ENCODE data around the gene MYH7. TPM values are rescaled to one million over a fixed set of nuclear protein-coding genes. Genes with fewer than 3 reads are reported as not detected.
"Not testable (repeated sequence)": the region's sequence is repeated elsewhere in the genome, so short reads cannot be mapped to it uniquely, and the experiment has no call there.

The MYH7 gene
- total RNA-seq, 5 donors from 2014 or later (not counting 1 experiment from before 2014, with no cell fraction given) = not detected

DNA sequence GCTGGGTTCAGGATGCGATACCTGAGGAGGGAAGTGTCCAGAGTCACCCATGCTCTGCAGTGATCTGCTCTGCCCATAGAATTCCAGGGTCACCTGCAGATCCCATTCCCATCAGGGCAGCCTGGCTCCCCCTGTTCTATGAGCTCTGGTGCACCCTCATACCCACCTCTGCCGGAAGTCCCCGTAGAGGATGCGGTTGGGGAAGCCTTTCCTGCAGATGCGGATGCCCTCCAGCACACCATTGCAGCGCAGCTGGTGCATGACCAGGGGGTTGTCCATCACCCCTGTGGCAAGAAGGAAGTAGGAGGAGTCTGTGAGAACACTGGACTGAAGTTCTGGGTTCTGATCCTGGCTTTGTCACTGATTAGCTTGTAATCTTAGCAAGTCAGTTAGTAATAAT lies 9.7 kb downstream of the MYH7 start:
- H3K36me3 ChIP-seq (ENCODE audit: control insufficient read depth in 2 of 2, extremely low read depth in 1 of 2, insufficient read depth in 1 of 2, low read length in 1 of 2); H3K4me1 ChIP-seq (ENCODE audit: control insufficient read depth in 1 of 2, extremely low read depth in 1 of 2, insufficient read depth in 2 of 2, low read length in 2 of 2); ATAC-seq (replicated peaks in 1 of 4); H3K4me3 Mint-ChIP-seq; H3K27me3 Mint-ChIP-seq; H3K4me3 ChIP-seq (ENCODE audit: control insufficient read depth in 1 of 2, extremely low read depth in 1 of 2, low read length in 1 of 2); H3K9me3 ChIP-seq; CTCF ChIA-PET; H3K27ac ChIP-seq (ENCODE audit: low read length); H3K36me3 Mint-ChIP-seq; DNase-seq; H3K27ac Mint-ChIP-seq; H3K4me1 Mint-ChIP-seq; POLR2A ChIA-PET; H3K9me3 Mint-ChIP-seq: not testable (repeated sequence)
- peaks cover 0 to 21% of the 10 kb centered on the region in 2 experiments for H3K27me3 ChIP-seq (replicated peaks in 1 of 2; ENCODE audit: control insufficient read depth in 2 of 2, extremely low read depth in 1 of 2, insufficient read depth in 2 of 2, low read length in 1 of 2)
- 80% methylated on average over 4 of the region's 6 CpGs for WGBS (ENCODE audit: insufficient coverage)

DNA sequence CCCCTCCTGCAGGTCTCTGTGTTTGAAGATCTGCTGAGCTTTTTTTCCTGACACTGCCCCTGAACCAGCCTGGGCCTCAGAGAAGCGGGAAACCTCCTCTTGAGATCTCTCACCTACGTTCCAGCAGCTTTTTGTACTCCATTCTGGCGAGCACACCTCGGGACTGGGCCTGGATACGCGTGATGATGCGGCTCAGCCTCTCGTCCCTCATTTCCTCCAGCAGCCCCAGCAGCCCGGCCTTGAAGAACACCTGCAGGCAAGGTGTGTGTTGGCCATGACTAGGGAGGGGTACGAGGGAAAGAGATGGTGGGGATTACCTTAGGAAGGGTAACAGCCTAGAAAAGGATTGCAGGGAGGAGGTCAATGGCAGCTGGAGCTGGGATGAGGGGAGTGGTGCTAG lies 10.3 kb downstream of the MYH7 start:
- Histone ChIP-seq H3K4me1 (ENCODE audit: control insufficient read depth in 1 of 2, extremely low read depth in 1 of 2, insufficient read depth in 2 of 2, low read length in 2 of 2) (no peaks in the 10 kb centered on the region), H3K27ac (ENCODE audit: low read length) (no peak overlapping the region), H3K4me3 (ENCODE audit: control insufficient read depth in 1 of 2, extremely low read depth in 1 of 2, low read length in 1 of 2) (no peak overlapping the region), H3K36me3 (ENCODE audit: control insufficient read depth in 2 of 2, extremely low read depth in 1 of 2, insufficient read depth in 1 of 2, low read length in 1 of 2) (no peaks in the 10 kb centered on the region), H3K9me3 (no peaks in the 10 kb centered on the region), H3K27me3 (replicated peaks in 1 of 2; ENCODE audit: control insufficient read depth in 2 of 2, extremely low read depth in 1 of 2, insufficient read depth in 2 of 2, low read length in 1 of 2) (peaks cover 0 to 17% of the 10 kb centered on the region in 2 experiments)
- 63% methylated on average over 6 of the region's 10 CpGs for WGBS (ENCODE audit: insufficient coverage)
- Mint-ChIP-seq H3K36me3 (no peaks in the 10 kb centered on the region), H3K27ac (no peak overlapping the region), H3K27me3 (peaks cover 3 to 5% of the 10 kb centered on the region in 2 donors), H3K4me3 (no peak overlapping the region), H3K4me1 (no peaks in the 10 kb centered on the region), H3K9me3 (no peaks in the 10 kb centered on the region)
- ChIA-PET POLR2A (no interaction called here), CTCF (no interaction called here)
- no peak for DNase-seq
- no peak for ATAC-seq (replicated peaks in 1 of 4)

DNA sequence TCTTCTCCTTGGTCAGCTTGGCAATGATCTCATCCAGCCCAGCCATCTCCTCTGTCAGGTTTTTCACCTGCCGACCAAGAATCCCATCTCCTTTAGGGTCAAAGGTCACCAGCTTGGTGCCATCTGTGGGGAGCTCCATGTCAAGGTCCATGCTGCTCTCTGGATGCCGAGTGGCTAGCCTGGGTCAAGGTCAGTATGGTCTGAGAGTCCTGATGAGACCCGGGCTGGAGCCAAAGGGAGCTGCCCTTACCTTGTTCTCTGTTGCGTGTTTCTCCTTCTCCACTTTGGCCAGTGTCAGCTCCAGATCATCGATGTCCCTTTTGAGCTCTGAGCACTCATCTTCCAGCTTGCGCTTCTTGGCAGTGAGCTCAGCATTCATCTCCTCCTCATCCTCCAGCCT lies 11.8 kb downstream of the MYH7 start:
- ChIA-PET CTCF (no interaction called here), POLR2A (interaction anchor here in 1 of 2 donors (0.7 kb wide), 1 partner anchor 8 kb away, joined by 3 read pairs; no protein-coding TSS in a partner anchor)
- no peaks in the 10 kb centered on the region for H3K9me3 Mint-ChIP-seq
- Histone ChIP-seq H3K36me3 (ENCODE audit: control insufficient read depth in 2 of 2, extremely low read depth in 1 of 2, insufficient read depth in 1 of 2, low read length in 1 of 2) (no peaks in the 10 kb centered on the region), H3K4me3 (ENCODE audit: control insufficient read depth in 1 of 2, extremely low read depth in 1 of 2, low read length in 1 of 2) (no peak overlapping the region), H3K4me1 (ENCODE audit: control insufficient read depth in 1 of 2, extremely low read depth in 1 of 2, insufficient read depth in 2 of 2, low read length in 2 of 2) (no peaks in the 10 kb centered on the region), H3K27me3 (replicated peaks in 1 of 2; ENCODE audit: control insufficient read depth in 2 of 2, extremely low read depth in 1 of 2, insufficient read depth in 2 of 2, low read length in 1 of 2) (peaks cover 0 to 19% of the 10 kb centered on the region in 2 experiments), H3K27ac (ENCODE audit: low read length) (no peak overlapping the region), H3K9me3 (no peaks in the 10 kb centered on the region)
- no peaks in the 10 kb centered on the region for H3K36me3 Mint-ChIP-seq
- no peak for DNase-seq
- ATAC-seq (replicated peaks in 1 of 4) = no peak
- no peaks in the 10 kb centered on the region for H3K4me1 Mint-ChIP-seq
- WGBS (ENCODE audit: insufficient coverage) = 82% methylated on average over 6 of the region's 6 CpGs
- peaks cover 3 to 7% of the 10 kb centered on the region in 2 donors for H3K27me3 Mint-ChIP-seq
- no peak overlapping the region for H3K27ac Mint-ChIP-seq
- no peak overlapping the region for H3K4me3 Mint-ChIP-seq

DNA sequence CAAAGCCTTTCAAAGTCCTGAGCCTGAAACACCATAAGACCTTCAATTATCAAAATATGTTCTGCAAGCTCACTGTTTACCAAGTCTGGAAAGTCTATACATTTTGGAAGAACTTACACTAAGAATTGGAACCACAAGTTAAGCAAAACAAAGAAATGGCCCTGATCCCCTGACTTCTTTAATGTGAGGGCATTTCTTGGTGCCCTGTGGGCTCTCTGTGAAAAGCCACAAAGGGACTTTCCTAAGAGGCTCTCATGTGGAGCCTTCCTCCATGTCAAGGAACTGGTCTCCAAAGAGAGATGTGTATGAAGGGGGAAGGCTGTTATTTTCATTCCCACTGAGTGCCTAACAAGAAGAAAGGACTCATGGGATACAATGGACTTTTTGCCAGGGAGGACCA lies 13.9 kb downstream of the MYH7 start:
- ChIA-PET CTCF (no interaction called here), POLR2A (no interaction called here)
- H3K36me3 ChIP-seq (ENCODE audit: control insufficient read depth in 2 of 2, extremely low read depth in 1 of 2, insufficient read depth in 1 of 2, low read length in 1 of 2) = no peaks in the 10 kb centered on the region
- Mint-ChIP-seq H3K4me3 (no peak overlapping the region), H3K36me3 (no peaks in the 10 kb centered on the region), H3K27ac (no peak overlapping the region), H3K27me3 (peaks cover 3 to 13% of the 10 kb centered on the region in 2 donors), H3K9me3 (no peaks in the 10 kb centered on the region), H3K4me1 (no peaks in the 10 kb centered on the region)
- no peak overlapping the region for H3K27ac ChIP-seq (ENCODE audit: low read length)
- no peak overlapping the region for H3K4me3 ChIP-seq (ENCODE audit: control insufficient read depth in 1 of 2, extremely low read depth in 1 of 2, low read length in 1 of 2)
- ATAC-seq (replicated peaks in 1 of 4) (no peak), DNase-seq (no peak)
- no peaks in the 10 kb centered on the region for H3K9me3 ChIP-seq
- no peaks in the 10 kb centered on the region for H3K4me1 ChIP-seq (ENCODE audit: control insufficient read depth in 1 of 2, extremely low read depth in 1 of 2, insufficient read depth in 2 of 2, low read length in 2 of 2)
- peaks cover 0 to 20% of the 10 kb centered on the region in 2 experiments for H3K27me3 ChIP-seq (replicated peaks in 1 of 2; ENCODE audit: control insufficient read depth in 2 of 2, extremely low read depth in 1 of 2, insufficient read depth in 2 of 2, low read length in 1 of 2)

DNA sequence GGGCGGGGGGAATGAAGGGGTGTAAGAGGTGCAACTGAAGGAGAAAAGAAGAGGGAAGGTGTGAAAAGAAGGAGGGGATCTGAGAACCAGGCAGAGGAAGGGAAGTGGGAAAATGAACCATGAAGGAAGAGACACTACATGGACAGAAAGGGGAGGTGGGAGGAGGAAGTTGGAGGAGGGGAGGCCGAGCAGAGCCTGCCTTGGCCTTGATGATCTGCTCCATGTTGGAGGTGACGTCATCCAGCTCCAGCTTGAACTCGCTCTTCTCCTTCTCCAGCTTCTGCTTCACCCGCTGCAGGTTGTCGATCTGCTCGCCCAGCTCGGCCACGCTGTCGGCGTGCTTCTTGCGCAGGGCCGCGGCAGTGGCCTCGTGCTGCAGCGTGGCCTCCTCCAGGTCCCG lies 15.8 kb downstream of the MYH7 start:
- H3K4me1 ChIP-seq (ENCODE audit: control insufficient read depth in 1 of 2, extremely low read depth in 1 of 2, insufficient read depth in 2 of 2, low read length in 2 of 2); H3K9me3 Mint-ChIP-seq; H3K4me3 Mint-ChIP-seq; H3K27ac Mint-ChIP-seq; H3K4me1 Mint-ChIP-seq; H3K4me3 ChIP-seq (ENCODE audit: control insufficient read depth in 1 of 2, extremely low read depth in 1 of 2, low read length in 1 of 2); CTCF ChIA-PET; H3K9me3 ChIP-seq; H3K36me3 Mint-ChIP-seq; DNase-seq; H3K36me3 ChIP-seq (ENCODE audit: control insufficient read depth in 2 of 2, extremely low read depth in 1 of 2, insufficient read depth in 1 of 2, low read length in 1 of 2); ATAC-seq (replicated peaks in 1 of 4); H3K27ac ChIP-seq (ENCODE audit: low read length): not testable (repeated sequence)
- peaks cover 6 to 13% of the 10 kb centered on the region in 2 donors for H3K27me3 Mint-ChIP-seq
- peaks cover 0 to 25% of the 10 kb centered on the region in 2 experiments for H3K27me3 ChIP-seq (replicated peaks in 1 of 2; ENCODE audit: control insufficient read depth in 2 of 2, extremely low read depth in 1 of 2, insufficient read depth in 2 of 2, low read length in 1 of 2)
- WGBS (ENCODE audit: insufficient coverage) = 63% methylated on average over 1 of the region's 17 CpGs
- POLR2A ChIA-PET = interaction anchor here in 1 of 2 donors (0.6 kb wide), 1 partner anchor 264 kb away, joined by 5 read pairs; no protein-coding TSS in a partner anchor

DNA sequence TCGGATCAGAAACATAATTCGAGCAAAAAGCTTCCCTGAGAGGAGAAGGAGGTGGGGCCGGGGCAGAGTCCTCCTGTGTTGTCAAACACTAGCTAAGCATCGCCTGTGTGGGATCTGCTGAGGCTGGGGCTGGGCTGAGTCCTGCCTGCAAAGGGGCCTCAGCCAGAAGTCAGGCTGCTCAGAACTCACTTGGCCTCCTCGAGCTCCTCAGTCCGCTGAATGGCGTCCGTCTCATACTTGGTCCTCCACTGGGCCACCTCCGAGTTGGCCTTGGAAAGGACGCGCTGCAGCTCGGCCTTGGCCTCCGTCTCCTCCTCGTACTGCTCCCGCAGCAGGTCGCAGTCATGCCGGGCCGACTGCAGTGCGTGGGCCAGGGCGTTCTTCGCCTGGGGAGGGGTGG lies 17.4 kb downstream of the MYH7 start:
- Histone ChIP-seq H3K36me3 (ENCODE audit: control insufficient read depth in 2 of 2, extremely low read depth in 1 of 2, insufficient read depth in 1 of 2, low read length in 1 of 2) (no peaks in the 10 kb centered on the region), H3K4me3 (ENCODE audit: control insufficient read depth in 1 of 2, extremely low read depth in 1 of 2, low read length in 1 of 2) (no peak overlapping the region), H3K27me3 (replicated peaks in 1 of 2; ENCODE audit: control insufficient read depth in 2 of 2, extremely low read depth in 1 of 2, insufficient read depth in 2 of 2, low read length in 1 of 2) (peaks cover 0 to 30% of the 10 kb centered on the region in 2 experiments), H3K27ac (ENCODE audit: low read length) (no peak overlapping the region), H3K4me1 (ENCODE audit: control insufficient read depth in 1 of 2, extremely low read depth in 1 of 2, insufficient read depth in 2 of 2, low read length in 2 of 2) (no peaks in the 10 kb centered on the region), H3K9me3 (no peaks in the 10 kb centered on the region)
- POLR2A ChIA-PET = no interaction called here
- no peak overlapping the region for H3K4me3 Mint-ChIP-seq
- no peak overlapping the region for H3K27ac Mint-ChIP-seq
- H3K27me3 Mint-ChIP-seq = peaks cover 6 to 17% of the 10 kb centered on the region in 2 donors
- CTCF ChIA-PET = no interaction called here
- H3K36me3 Mint-ChIP-seq = no peaks in the 10 kb centered on the region
- no peaks in the 10 kb centered on the region for H3K4me1 Mint-ChIP-seq
- no peak for ATAC-seq (replicated peaks in 1 of 4)
- 80% methylated on average over 16 of the region's 21 CpGs for WGBS (ENCODE audit: insufficient coverage)
- no peaks in the 10 kb centered on the region for H3K9me3 Mint-ChIP-seq
- no peak for DNase-seq

DNA sequence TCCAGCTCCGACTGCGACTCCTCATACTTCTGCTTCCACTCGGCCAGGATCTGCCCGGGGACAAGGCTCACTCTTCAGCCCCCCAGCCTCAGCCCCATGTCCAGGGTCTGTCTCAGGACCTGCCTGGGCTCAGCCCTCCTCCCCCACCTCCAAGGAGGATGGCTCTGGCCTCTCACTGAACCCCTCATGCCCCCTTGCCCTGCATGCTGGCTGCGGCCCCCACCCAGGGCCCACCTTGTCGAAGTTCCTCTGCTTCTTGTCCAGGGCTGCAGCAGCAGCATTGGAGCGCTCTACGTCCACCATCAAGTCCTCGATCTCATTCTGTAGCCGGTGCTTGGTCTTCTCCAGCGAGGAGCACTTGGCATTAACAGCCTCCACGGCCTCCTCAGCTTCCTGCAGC lies 18.2 kb downstream of the MYH7 start:
- H3K27me3 ChIP-seq (replicated peaks in 1 of 2; ENCODE audit: control insufficient read depth in 2 of 2, extremely low read depth in 1 of 2, insufficient read depth in 2 of 2, low read length in 1 of 2) = peaks cover 0 to 35% of the 10 kb centered on the region in 2 experiments
- H3K4me3 ChIP-seq (ENCODE audit: control insufficient read depth in 1 of 2, extremely low read depth in 1 of 2, low read length in 1 of 2); POLR2A ChIA-PET; ATAC-seq (replicated peaks in 1 of 4); H3K27ac ChIP-seq (ENCODE audit: low read length); H3K36me3 ChIP-seq (ENCODE audit: control insufficient read depth in 2 of 2, extremely low read depth in 1 of 2, insufficient read depth in 1 of 2, low read length in 1 of 2); H3K4me1 ChIP-seq (ENCODE audit: control insufficient read depth in 1 of 2, extremely low read depth in 1 of 2, insufficient read depth in 2 of 2, low read length in 2 of 2); H3K36me3 Mint-ChIP-seq; H3K9me3 Mint-ChIP-seq; H3K4me3 Mint-ChIP-seq; H3K4me1 Mint-ChIP-seq; H3K9me3 ChIP-seq; DNase-seq; H3K27ac Mint-ChIP-seq: not testable (repeated sequence)
- CTCF ChIA-PET = interaction anchor here in 1 of 2 donors (0.6 kb wide), 1 partner anchor 18 kb away, joined by 3 read pairs; no protein-coding TSS in a partner anchor
- peaks cover 6 to 17% of the 10 kb centered on the region in 2 donors for H3K27me3 Mint-ChIP-seq
- WGBS (ENCODE audit: insufficient coverage) = 71% methylated on average over 12 of the region's 12 CpGs

Data from T-cell (primary cell).